Esophagus mucosa (tissue), 1 donor: Measurements from ENCODE around the gene PRKCH. TPM values are rescaled to one million over a fixed set of nuclear protein-coding genes. Genes with fewer than 3 reads are reported as not detected.
"Not testable (repeated sequence)": the region's sequence is repeated elsewhere in the genome, so short reads cannot be mapped to it uniquely, and the experiment has no call there.

Source experiments
- ATAC-seq: fragments of 200-7000 bp; cut with Tn5 transposase; one replicate; pipeline ENCODE4 v1.9.1; 2020
- total RNA-seq: library from RNA; stranded (reverse); gene quantifications from one replicate; pipeline ENCODE4 v1.2.4, GENCODE V29; 2023
- donor health status: DM: yes; HTN: yes; CAD: no.

The PRKCH gene
- total RNA-seq, 1 donor from 2014 or later, result 48.2 TPM

DNA sequence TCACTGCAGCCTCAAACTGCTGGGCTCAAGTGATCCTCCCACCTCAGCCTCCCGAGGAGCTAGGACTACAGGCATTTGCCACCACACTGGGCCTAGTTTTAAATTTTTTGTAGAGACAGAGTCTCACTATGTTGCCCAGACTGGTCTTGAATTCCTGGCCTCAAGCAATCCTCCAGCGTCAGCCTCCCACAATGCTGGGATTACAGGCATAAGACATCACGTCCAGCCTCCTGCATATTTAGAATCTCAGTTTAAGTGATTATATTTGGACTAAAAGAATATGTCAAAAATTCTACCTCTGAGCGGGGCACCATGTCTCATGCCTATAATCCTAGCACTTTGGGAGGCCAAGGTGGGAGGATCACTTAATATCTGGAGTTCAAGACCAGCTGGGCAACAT, 12.7 kb upstream of the PRKCH start:
- ATAC-seq, result not testable (repeated sequence)

DNA sequence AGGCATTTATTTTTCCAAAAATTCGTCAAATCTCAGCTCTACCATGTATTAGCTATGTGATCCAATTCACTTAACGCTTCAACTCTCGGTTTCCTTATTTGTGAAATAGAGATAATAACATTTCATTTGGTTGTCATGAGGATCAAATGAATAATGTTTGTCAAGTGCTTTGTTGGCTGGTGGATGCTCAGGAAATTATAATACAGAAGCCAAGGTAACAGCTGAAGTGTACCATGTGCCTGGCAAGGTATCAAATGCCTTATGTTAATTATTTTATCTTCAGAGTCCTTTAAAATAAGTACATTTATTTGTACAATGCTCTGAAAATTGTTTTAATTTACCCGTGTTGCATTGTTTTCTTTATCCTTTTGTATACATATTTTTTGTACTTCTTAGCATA, 6.1 kb upstream of the PRKCH start:
- no peak for ATAC-seq

- ATAC-seq, result no peak
Observed at GRCh38 chr14:61319086-61319485, 2.3 kb upstream of the PRKCH start.

DNA sequence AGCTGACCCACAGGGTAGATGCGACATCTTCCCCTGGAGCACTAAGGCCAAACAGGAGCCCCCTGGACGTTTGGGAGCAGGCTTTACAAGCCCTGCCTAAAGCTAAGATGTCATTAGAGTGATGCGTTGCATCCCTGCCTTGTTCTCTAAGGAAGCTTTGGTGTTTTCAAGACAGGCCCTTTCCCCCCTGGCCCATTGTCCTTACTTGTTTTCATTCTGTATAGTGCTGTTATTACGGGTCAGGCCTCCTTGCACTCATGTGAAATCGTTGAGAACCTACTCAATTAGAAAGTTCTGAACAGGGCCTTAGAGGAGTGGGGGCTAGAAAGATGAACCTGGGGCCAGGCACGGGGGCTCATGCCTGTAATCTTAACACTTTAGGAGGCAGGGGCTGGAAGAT, 1.7 kb upstream of the PRKCH start:
- ATAC-seq, result no peak

GRCh38 chr14:61320170-61320569, 1.2 kb upstream of the PRKCH start:
- ATAC-seq, result not testable (repeated sequence)

DNA sequence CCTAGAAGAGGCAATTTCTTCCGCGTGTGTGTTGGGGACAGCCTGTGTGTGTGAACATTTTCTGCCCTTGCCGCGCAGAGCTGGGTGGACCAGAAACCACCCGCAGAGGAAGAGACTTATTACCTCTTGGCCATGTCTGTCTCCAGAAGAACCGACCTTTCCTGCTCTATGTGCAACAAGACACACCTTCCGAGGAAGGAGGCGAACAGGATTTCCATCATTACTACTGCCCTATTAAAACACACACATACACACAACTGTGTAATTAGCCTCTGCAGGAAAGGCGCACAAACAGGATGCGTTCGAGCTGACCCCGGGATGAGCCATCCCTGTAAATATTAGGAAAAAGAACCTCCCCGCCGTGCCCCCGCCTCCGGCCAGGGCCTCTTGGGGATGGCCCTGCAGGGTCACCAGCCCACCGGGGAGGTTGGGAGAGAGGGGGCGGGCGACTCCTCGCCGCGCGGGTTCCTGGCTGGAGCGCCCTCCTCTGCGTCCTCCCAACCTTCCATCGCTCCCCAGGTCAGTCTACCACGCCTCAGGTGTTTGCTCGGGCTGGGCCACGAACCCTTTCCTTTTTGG, 484 bp upstream of the PRKCH start:
- ATAC-seq, result peak; percentile 78

- peak; percentile 70 for ATAC-seq
Observed at GRCh38 chr14:61322011-61322798, 826 bp downstream of the PRKCH start.

DNA sequence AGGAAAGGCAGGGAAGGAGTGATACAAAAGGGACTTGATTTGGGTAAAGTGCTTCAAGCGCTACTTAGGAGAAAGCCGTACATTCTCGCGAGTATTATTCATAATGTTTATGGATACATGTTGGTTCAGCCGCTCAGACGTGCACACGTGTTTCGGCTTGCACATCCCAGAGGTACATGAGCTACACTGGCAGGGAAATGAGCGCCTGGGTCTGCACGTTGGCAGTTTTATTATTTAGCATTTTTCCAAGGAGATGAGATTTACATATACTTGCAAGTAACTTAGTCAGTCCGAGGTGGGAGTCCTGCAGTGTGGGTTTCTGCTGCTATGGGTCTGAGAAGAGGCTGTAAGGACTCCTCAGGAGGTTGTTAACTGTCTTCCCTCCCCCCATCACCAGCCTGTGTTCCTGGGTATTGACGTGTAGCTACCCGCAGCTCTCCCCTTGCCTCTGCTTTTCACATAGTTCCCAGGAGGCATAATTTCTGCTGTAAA, 1.5 kb downstream of the PRKCH start:
- peak; percentile 64 for ATAC-seq

GRCh38 chr14:61323970-61324369, 2.6 kb downstream of the PRKCH start:
- no peak for ATAC-seq

DNA sequence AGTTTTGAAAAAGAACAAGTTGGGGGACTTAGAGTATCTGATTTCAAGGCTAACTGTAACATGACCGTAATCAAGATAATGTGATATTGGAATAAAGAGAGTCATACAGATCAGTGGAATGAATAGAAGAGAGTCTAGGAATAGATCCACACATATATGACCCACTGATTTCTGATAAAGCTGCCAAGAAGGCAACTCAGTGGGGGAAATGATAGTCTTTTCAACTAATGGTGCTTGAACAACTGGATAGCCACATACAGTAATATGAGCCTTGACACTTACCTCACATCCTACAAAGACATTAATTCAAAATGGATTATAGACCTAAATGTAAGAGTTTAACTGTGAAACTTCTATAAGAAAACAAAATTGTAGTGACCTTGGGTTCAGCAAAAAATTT, 3.8 kb downstream of the PRKCH start:
- ATAC-seq, result no peak

GRCh38 chr14:61326146-61326545, 4.8 kb downstream of the PRKCH start:
- ATAC-seq, result no peak

DNA sequence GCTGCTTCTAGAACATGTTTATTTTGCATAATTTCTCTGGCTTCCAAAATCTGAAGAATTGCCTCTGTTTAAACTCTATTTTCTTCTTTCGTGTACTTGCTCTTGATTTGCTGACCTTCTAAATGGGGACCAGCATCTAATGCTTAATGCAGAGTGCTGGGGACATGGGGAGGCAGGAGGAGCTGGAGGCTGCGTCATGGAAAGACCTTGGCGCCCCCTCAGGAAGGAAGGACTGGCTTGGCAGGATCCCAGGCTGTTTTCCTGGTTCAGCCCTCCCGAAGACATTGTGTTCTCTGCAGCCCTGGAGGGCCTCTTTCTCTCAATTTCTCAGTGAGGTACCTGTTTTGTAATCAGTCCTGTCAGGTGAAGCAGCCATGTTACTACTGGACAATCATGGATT, 5.5 kb downstream of the PRKCH start:
- no peak for ATAC-seq

GRCh38 chr14:61328626-61329262, 7.4 kb downstream of the PRKCH start:
- no peak for ATAC-seq

DNA sequence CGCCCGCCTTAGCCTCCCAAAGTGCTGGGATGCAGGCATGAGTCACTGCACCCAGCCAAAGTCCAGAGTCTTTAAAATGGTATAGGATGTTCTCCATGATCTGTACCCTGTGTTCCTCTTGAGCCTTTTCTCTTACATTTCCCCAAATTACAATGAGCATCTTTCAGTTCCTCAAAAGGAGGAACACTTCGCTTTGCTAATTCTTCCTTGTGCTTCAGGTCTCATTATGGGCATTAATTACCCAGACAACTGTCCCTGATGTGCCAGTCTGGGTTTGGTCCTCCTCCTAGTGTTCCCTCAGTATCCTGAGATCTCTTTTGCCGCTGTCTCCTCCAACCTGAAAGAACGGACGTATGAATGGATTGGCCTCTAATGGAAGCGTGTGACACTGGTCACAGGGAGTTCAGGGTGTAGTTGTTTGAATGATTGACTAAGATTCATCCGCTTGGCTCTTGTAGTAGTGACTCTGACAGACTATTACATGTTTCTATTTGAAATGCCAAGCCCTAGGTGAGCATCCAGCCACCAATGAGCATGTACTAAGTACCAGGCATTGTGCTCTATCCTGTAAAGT, 8.2 kb downstream of the PRKCH start:
- ATAC-seq, result no peak

DNA sequence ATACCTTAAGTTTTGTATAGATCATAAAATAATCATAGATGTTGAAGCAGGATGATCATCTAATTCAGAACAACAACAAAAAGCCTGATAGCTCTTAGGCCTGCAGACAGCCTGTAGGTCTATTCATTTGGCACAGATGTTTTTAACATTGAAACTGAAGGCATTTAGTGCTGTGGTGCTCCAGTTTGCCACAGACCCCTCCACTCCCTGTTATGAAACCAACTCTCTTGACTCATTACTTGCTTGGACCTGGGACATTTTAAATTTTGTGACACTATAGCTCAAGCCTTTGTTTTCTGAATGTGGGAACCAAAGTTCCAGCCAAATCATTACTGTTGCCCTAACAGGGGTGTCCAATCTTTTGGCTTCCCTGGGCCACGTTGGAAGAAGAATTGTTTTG, 9.1 kb downstream of the PRKCH start:
- ATAC-seq, result no peak

DNA sequence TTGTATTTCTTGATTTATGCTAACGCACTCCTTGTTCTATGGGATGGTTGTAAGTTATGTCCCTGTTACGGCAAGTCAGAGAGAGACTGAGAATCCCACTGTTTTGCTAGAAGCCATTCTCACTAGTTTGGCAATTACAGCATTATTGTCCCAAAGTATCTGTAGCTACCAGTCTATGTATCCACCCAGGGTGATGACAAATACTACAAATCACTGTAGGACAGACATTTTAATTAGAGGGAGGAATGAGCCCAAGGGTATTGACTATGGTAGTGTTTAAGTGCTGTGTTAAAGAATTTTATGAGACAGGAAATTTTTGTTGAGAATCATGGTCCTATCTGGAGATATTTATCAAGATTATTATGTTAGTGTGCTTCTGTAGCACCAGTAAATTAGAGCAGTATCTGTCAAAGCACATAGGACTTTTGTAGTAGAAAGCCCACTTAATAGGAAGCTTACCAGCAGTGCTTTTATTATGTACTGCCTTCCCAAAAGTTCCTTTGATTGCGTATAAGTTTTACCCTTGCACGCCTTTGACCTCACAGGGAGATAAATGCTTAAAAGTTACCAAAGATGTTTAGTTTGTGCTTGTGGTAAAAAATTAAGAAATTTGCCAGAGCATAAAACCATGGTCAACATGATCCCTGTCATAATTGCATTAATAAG, 10.7 kb downstream of the PRKCH start:
- no peak for ATAC-seq

GRCh38 chr14:61332658-61333029, 11.3 kb downstream of the PRKCH start:
- ATAC-seq, result no peak

GRCh38 chr14:61333087-61333486, 11.7 kb downstream of the PRKCH start:
- ATAC-seq, result no peak

DNA sequence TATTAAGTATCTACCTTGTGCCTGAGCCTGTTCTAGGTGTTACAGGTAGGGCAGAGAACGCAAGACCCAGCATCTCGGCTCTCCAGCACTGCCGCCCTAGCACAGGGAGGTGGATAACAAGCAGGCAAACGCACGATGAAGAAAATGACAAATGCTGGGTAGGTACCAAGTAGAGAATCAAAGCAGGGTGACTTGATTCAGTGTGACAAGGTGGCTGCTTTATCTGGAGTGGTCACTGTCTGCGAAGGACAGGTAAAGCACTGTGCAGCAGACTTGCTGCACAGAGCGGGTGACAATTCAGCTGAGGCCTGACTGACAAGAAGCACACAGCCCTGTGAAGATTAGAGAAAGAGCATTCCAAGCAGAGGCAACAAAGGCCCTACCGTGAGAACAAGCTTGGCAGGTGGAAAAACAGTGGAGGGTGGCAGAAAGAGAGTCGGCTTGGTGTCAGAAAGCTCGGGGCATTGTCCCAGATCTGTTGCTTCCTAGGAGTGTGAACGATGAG, 12.9 kb downstream of the PRKCH start:
- ATAC-seq, result no peak

GRCh38 chr14:61335049-61335448, 13.7 kb downstream of the PRKCH start:
- no peak for ATAC-seq

DNA sequence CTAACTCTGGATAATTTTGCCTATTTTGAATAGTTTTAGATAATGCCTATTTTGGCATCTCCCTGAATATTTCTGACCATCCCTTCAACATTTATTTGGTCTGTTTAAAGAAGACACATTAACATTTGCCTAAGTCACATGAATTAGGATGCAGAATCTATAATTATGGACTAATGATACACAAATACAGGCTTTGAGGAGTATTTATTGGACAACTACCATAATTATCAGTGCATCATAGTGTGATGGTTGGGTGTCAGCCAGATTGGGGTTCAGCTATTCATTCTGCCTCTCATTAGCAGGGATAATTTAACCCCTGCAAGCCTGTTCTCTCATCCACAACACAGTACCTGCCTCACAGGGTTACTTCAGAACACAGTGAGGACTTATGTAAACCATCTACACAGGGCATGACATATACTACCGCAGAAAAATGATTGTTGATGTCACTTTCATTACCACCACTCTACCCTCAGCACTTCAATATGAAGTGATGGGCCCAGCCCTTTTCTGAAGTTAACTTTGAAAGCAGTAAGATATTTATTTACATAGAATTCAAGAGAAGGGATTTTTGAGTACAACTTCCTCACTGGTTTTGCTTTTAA, 14.4 kb downstream of the PRKCH start:
- no peak for ATAC-seq

- no peak for ATAC-seq
Observed at GRCh38 chr14:61337893-61338292, 16.5 kb downstream of the PRKCH start.
